Measurements from ENCODE around the gene UBE2G2. TPM values are rescaled to one million over a fixed set of nuclear protein-coding genes. Genes with fewer than 3 reads are reported as not detected.

Gene UBE2G2
- total RNA-seq, 1 donor from 2014 or later: 65.8 TPM

DNA sequence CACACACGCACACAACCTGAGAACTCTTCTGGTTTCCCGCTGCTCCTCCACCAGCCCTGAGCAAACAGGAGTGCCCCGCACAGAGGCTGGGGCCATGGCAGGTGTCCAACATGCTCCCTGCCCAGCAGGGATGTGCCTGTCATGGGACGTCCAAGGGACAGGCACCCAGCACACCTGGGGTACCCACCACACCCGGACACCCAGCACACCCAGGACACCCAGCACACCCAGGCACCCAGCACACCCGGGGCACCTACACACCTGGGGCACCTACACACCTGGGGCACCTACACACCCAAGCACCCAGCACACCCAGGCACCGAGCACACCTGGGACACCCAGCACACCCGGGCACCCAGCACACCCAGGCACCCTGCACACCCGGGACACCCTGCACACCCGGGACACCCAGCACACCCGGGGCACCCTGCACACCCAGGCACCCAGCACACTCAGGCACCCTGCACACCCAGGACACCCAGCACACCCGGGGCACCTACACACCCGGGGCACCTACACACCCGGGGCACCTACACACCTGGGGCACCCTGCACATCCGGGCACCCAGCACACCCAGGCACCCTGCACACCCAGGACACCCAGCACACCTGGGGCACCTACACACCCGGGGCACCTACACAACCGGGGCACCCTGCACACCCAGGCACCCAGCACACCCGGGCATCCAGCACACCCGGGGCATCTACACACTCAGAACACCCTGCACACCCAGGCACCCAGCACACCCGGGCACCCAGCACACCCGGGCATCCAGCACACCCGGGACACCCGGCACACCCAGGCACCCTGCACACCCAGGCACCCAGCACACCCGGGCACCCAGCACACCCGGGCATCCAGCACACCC lies 37.9 kb downstream of the UBE2G2 start:
- no peak for DNase-seq

DNA sequence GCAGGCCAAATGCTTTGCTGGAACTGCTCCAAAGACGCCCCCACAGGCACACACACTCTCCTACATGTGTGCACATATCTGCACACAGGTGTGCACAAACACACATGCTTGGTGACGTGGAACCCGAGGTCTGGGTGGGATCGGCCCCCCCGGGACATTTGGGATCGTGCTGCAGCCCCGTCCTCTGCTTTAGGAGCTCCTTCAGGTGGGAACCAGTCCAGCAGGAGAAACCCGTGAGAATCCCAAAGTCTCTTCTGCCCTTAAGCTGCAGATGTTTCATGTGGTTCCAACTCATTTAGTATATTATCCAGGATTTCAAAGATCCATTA lies 38.6 kb downstream of the UBE2G2 start:
- no peak for DNase-seq

DNA sequence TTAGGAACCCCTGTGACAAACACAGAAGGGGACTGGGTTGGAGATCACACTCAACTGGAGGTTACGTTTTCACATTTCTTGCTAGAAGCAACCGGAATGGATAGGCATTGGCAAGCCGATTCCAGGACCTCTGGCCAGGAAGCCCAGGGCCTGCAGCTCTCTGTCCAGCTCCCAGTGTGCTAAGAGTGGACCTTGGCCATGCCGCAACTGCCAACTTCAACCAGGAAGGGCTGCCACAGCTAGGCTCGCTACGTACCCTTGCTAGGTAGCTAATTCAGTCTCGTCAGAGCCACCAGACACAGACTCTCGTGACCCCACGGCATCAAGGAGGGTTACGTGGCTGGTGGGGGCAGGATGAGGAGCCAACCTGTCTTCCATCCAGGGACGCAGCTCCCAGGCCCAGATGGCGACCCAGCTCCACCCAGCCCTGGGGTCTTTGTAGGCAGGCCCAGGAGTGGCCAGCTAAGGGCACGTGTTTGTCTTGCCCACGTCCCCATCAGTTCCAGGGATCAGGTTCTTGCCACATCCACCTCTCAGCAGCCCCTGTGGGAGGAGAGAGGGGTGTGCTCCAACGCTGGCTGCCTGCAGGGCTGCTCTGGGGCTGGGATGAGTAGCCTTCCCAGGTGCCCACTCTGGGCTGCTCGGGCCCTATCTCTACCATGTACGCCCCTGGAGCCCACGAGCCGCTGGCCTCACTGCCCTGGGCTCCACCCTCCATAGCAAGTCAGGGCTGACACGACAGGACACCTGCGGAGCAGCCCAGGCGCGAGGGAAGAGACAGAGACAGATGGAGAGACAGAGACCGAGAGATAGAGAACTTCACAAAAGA lies 39.2 kb downstream of the UBE2G2 start:
- DNase-seq: no peak

DNA sequence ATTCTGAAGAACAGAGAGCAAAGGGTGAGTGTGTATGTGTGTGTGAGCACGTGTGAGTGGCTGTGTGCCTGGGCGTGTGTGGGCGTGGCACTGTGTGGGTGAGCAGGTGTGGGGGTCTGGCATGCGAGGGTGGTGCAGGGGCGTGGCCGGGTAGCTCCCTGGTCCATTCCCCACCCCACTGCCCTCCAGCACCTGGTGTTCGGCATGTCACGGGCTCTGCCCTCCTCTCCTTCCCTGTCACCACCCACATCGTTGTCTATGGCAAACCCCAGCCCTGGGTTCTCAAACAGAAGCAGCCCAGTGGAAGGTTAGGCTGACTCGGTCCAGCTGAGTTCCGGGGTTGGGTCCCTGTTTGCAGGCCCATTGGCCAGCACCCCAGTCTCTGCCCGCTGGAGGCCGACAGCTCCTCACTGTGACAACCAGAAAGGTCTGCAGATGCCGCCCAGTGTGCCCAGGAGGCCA lies 39.8 kb downstream of the UBE2G2 start:
- no peak for DNase-seq

DNA sequence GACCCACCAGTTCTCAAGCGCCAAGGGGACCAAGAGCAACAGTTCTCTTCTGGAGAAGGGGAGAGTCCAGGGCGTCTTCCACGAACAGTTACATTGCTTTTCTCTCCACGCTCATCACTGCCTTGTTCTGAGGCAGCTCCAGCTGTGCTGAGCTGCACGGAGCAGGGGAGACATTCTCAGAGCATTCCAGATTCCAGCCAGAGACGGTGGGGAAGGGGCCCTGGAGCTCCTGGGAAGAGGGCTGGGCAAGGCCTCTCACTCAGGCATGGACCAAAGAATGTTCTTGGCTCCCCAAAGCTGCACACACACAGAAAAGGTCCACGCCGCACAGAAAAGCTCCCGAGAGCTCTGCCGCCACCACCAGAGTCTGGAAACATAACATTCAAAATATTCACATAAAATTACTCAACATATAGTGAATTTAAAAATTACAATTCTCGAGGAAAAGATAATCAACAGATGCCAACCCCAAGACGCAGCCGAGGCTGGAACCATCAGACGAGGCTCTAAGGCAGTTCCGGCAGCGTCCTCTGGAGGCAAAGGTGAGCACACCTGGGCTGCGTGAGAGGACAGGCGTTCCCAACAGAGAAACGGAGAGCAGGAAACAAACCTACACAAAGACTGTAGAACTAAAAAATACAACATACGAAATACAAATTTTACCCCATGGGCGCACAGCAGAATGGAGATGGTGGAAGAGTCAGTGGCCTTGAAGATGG lies 40.5 kb downstream of the UBE2G2 start:
- no peak for DNase-seq

DNA sequence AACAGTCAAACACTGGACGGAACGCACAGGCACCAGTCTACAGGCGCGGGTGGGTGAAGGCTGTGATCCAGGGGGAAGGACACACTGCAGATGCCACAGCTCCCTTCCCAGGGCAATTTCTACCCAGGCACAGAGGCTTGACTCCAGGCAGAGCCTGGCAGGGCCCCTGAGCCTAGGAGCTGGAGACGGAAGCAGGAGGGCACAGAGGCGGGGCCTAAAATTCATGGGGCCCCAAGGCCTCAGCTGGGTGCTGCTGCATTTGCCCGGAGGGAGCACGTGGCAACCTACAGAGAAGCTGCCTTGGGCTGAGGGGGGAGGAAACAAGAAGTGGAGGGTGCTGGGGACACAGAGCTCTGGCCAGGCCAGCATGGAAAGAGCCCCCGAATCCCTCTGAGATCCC lies 41.2 kb downstream of the UBE2G2 start:
- DNase-seq: no peak

DNA sequence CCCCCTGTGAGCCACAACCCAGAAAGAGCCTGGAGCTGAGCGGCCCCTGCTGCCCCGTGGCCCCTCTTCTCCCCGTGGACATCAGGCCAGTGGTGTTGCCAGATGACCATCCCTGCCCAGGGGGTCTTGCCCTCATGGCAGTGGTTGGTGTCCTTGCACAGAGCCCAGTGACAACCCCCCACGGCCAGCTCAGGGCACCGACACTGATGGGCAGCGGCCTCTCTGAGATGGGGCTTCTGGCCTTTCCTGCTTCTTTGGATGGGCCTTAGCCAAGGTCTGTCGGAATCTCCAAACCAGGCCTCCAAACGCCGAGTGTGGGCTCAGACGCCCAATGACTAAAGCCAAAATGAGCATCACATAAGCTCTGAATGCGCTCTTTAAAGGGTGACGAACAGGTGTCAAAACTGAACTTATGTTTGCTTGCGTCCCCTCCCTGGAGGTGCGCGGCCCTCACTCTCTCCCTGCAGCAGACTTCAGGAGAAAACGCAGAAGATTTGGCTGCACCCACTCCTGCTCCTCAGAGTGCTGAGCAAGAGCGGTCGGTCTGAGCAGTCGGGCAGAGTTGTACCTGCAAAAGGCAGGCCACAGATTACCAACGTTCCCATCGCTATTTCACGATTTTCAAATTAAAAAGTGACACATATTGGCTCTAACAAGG lies 41.9 kb downstream of the UBE2G2 start:
- DNase-seq: no peak

DNA sequence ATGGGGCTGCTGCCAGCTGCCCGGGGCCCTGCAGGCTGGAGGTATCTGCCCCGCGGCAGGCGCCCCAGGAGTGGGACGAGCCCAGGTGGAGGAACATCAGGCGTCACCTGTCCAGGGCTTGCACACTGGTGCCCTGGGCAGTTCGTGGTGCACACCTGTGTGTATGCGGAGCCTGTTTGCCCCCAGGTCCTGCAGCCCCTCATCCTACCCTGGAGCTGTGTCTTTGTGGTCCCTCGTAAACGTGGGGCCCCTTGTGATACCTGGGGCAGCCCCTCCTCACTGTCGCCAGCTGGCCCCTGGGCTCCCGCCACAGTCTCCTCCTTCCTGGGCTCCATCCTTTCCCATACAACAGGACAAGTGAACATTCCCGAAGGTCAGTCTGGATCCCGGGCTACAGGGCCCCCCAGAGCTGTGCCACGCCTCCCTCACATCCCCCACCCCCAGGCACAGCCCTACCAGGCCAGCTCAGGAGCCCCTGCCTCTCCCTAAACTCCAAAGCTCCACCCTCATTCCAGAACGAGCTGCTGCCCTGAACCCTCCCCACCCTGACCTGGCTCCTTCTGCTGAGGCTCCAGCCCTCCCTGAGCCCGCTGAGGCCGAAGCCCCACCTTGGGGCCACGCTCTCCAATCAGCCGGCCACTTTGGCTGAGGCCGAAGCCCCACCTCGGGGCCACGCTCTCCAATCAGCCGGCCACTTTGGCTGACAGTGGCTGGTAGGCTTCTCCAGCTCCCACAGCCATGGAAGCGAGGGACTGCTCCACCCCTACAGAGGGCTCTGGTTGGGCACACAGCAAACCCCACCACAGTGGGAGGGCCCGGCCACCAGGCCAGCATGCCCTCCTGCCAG lies 42.6 kb downstream of the UBE2G2 start:
- DNase-seq: no peak

DNA sequence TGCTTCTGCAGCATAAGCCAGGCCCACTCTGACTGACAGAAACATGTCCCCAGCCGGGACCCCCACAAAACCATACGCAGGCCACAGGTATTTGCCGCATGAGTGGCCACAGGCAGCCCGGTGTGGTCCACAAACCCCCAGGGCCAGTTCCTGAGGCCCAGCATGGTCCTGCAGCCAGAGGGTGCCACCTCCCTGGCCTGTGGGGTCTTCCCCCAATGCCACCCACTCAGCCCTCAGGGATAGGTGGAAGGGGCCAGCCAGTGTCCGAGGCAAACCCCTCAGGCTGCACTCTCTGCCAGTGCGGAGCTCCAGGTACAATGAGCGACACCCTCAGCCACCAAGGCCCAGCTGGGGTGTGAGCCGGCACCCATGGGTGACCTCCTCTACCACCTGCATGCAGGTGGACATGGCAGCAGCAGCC lies 43.5 kb downstream of the UBE2G2 start:
- no peak for DNase-seq

DNA sequence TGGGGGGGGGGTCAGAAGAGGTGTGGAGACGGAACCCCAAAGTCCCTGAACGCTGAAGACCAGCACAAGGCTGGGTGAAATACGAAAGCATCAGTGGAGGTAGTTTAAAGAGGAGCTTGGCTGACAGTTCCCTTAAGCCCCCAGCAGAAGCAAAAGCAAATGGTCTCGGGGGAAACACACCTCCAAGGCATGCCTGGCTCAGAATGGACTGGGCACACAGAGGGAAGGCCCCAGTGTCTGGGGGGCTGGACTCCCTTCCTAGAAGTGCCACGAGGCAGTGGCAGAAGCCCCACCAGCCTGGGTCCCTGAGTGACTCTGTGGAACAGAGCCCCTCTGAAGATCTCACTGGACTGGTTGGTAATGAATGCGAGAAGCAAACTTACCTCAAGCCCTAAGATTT lies 43.9 kb downstream of the UBE2G2 start:
- no peak for DNase-seq

DNA sequence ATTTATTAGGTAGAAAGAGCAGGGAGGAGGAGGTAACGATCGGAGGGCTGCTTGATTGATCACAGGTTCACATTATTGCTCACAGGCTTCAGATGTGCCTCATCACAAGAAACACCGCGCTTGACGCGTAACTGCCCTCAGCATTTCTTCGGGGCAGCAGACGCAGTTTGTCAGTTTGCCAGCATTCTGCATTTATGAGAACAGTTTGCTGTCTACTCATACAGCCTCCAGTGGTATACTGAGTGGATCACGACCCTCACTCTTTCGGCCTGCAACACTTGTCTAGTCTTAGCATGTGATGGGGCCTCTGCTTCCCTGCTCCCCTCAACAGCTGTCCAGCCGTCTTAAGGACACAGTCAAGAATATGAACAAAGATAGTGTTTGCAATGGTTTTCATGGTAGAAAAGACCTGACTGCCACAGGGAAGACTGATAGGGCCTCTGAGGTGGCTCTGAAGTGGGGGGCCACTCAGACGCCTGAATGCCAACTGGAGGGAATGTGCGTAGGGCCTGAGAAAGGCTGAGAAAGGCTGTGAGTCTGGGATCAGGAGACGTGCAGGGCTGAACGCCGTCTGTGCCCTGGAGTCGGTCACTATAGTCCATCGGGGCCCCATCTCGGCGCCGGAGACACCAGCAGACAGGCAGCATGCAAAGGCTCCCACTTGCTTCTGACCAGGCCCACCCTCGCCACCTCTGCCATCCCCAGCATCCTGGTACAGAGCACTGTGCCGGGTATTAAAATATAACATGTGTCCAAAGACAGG lies 45.0 kb downstream of the UBE2G2 start:
- DNase-seq: no peak

DNA sequence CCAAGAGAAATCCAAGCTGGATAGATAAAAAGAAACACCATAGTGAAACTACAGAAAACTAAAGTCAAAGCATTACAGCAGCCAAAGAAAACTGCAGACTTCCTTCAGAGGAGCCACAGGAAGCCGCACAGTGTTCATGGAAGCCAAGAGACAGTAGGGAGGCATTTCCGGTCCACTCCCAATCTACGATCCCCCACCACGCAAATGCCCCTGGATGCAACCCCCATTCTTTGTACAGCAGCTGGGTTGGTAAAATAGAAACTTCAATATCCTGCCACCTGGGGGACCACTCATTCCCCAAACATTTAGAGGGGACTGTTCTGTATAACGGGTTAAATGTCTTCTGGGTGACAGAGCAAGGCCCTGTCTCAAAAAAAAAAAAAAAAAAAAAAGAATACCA lies 46.4 kb downstream of the UBE2G2 start:
- no peak for DNase-seq

DNA sequence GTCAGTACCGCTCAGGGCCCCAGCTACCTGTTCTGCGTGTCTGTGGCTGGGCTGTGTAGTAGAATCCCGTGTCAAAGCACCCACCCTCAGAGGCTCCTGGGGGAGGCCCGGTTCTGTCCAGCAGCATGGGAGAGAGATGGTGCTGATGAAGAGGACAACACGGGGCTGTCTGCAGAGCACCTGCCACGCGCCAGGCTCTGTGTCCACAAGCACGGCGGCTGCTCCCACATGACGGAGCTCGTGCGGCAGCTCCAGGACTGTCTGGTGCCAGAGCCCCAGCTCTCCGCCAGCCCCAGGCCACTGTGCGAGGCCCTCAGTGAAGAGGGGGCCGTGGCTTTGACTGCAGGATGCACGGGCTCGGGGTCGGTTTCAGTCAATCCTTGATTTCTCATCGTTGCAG lies 48.3 kb downstream of the UBE2G2 start:
- no peak for DNase-seq

DNA sequence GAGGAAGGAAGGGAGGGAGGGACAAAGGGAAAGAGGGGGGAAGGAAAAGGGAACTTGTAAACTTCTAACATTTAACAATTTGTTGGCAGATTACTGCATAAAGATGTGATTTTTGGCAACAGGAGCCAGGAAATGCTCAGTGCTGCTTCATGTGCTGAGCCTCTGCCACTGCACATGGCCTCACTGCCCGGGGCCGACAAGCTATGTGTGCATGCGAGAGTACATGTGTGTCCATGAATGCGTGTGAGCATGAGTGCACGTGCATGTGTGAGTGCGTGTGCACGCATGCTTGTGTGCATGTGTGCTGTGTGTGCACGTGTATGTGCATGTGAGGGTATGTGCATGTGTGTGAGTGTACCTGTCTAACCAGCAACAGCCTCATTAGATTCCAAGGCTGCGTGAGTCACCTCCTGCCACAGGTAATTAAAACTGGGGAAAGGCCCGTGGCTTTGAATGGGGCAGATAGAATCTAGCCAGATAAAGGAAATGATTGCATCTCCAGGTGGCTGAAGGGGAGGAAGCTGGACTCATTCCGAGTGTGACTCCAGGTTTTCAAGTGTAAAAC lies 48.9 kb downstream of the UBE2G2 start:
- peak; percentile 71 for DNase-seq

DNA sequence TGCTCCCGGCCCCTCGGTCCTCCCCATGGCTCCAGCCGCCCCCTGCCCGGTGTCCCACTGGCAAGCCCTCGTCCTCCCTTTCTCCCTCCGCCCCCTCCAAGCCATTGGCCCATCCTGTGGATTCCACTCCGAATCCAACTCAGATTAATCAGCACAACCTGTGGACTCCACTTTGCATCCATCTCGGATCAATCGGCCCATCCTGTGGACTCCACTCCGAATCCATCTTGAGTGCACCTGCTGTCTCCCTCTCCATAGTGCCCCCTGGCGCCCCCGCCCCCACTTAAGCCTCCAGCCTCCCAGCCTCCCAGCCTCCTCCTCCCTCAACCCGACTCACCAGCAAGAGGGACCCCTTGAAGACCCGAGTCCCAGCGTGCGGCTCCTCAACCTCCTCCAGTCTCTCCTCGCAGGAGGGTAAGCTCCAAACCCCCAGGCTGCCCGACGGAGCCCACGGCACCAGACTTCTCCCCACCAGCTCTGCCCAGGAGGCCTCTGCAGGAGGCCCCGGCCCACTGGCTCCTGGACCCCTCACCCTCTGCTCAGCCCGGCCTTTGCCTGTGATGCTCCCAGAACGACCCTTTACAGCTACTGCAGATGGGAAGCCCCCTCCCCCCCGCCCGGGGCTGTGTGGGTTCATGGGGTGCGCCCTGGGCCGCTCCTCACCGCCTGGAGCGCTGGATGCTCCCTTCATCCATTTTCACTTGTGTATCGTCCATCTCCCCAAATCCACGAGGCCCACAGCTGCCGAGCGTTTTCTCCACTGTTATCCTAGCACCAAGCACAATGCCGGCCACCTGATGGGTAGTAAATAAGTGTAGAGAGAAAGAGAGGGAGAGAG lies 49.6 kb downstream of the UBE2G2 start:
- DNase-seq: no peak

DNA sequence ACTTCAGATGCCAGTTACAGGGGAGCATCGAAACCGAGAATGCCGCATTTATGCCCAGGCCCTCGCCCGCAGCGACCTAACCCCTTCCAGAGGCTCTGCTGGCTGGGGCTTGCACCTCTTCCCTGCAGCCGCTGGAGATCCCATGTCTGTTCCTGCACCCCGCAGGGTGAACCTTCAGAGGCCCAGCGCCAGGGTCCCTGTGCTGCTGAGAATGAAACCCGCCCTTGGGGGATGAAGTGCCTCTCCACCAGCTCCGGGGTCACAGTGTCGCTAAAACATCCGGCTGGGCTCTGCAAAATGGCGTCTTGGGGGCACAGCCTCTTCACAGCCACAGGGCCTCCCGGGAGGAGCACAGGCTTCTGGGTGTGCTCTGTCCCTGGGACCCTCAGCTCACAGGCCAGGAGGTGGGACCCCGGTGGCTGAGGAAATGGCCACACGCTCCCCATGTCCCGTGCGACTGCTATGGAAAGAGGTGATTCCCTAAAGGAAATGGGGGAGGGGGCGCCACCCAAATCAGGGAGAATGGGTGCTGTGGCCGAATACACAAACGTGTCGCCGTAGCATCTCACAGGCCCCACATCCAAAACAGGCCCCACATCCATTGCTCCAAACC lies 50.3 kb downstream of the UBE2G2 start:
- DNase-seq: no peak

DNA sequence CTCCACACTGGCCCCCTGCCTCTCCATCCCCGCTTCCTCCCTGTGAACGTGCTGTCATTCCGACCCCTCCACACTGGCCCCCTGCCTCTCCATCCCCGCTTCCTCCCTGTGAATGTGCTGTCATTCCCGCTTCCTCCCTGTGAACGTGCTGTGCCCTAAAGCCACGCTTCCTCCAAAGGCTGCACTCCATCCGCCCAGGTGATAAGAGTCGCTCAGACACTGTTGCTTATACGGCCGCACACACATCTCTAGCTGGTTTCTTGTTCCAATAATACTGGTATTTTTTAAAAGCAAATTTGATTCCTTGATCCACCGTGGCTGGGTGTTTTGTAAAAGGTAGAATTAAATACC lies 51.0 kb downstream of the UBE2G2 start:
- no peak for DNase-seq

DNA sequence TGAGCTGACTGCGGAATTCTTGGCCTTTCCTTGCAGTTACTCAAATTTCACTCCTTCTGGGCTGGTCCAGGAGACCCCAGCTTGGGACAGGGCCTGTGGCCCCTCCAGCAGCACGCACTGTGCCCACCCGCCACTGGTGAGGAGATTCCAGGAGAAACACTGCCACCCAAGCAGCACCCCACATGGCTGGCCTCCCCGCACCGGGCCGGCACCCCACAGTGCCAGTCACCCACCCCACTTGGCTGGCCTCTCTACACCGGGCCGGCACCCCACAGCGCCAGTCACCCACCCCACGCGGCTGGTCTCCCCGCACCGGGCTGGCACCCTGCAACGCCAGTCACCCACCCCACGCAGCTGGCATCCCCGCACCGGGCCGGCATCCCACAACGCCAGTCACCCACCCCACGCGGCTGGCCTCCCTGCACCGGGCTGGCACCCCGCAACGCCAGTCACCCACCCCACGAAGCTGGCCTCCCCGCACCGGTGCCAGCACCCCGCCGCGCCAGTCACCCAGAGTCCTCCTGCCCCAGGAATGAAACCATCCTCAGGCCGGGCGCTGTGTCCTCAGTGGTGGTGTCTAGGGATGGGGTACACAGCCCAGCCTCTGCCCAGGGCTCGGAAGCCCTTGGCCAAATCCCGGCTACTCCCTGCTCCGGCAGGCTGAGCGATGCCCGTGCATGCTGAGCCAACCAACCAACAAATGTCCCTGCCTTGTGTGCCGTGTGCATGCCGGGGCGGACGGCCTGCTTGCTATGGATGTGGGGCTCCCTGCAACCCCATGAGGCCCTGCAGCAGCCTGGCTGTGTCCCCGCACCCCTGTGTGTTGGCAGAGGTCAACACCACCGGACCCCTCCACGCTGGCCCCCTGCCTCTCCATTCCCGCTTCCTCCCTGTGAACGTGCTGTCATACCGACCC lies 51.6 kb downstream of the UBE2G2 start:
- no peak for DNase-seq
